ENCODE measurements around the gene TBX4.
"Not testable (repeated sequence)": the region's sequence is repeated elsewhere in the genome, so short reads cannot be mapped to it uniquely, and the experiment has no call there.

Gene TBX4

GRCh38 chr17:61418449-61418848 lies 33.8 kb upstream of the TBX4 start:
- intact Hi-C loops (cut with micrococcal nuclease): no loop called here
- Mint-ChIP-seq H3K9me3 (no peaks in the 10 kb centered on the region), H3K36me3 (ENCODE audit: low read depth) (no peaks in the 10 kb centered on the region), H3K27ac (no peak overlapping the region), H3K4me1 (ENCODE audit: low read depth) (peaks cover 8% of the 10 kb centered on the region), H3K27me3 (peaks cover 83% of the 10 kb centered on the region), H3K4me3 (no peak overlapping the region)

GRCh38 chr17:61419496-61420046 lies 32.7 kb upstream of the TBX4 start:
- Mint-ChIP-seq H3K9me3 (no peaks in the 10 kb centered on the region), H3K4me1 (ENCODE audit: low read depth) (peaks cover 8% of the 10 kb centered on the region), H3K27ac (no peak overlapping the region), H3K27me3 (peaks cover 78% of the 10 kb centered on the region), H3K4me3 (no peak overlapping the region), H3K36me3 (ENCODE audit: low read depth) (no peaks in the 10 kb centered on the region)
- intact Hi-C loops (cut with micrococcal nuclease): no loop called here

GRCh38 chr17:61420052-61420451 lies 32.2 kb upstream of the TBX4 start:
- Mint-ChIP-seq H3K36me3 (ENCODE audit: low read depth) (no peaks in the 10 kb centered on the region), H3K27ac (no peak overlapping the region), H3K4me1 (ENCODE audit: low read depth) (peaks cover 8% of the 10 kb centered on the region), H3K4me3 (no peak overlapping the region), H3K27me3 (peaks cover 75% of the 10 kb centered on the region), H3K9me3 (no peaks in the 10 kb centered on the region)
- intact Hi-C loops (cut with micrococcal nuclease): no loop called here

GRCh38 chr17:61420745-61421398 lies 31.4 kb upstream of the TBX4 start:
- intact Hi-C loops (cut with micrococcal nuclease): no loop called here
- Mint-ChIP-seq H3K27me3 (peaks cover 73% of the 10 kb centered on the region), H3K27ac (no peak overlapping the region), H3K9me3 (no peaks in the 10 kb centered on the region), H3K4me1 (ENCODE audit: low read depth) (peaks cover 8% of the 10 kb centered on the region), H3K36me3 (ENCODE audit: low read depth) (no peaks in the 10 kb centered on the region), H3K4me3 (no peak overlapping the region)

- Mint-ChIP-seq H3K4me3 (no peak overlapping the region), H3K27me3 (peaks cover 72% of the 10 kb centered on the region), H3K36me3 (ENCODE audit: low read depth) (no peaks in the 10 kb centered on the region), H3K4me1 (ENCODE audit: low read depth) (peaks cover 7% of the 10 kb centered on the region), H3K27ac (no peak overlapping the region), H3K9me3 (no peaks in the 10 kb centered on the region)
- intact Hi-C loops (cut with micrococcal nuclease): no loop called here
Observed at GRCh38 chr17:61421460-61421859, 30.8 kb upstream of the TBX4 start.

GRCh38 chr17:61422116-61422799 lies 30.0 kb upstream of the TBX4 start:
- Mint-ChIP-seq H3K27me3 (peaks cover 66% of the 10 kb centered on the region), H3K27ac (no peak overlapping the region), H3K4me3 (no peak overlapping the region), H3K9me3 (no peaks in the 10 kb centered on the region), H3K4me1 (ENCODE audit: low read depth) (no peaks in the 10 kb centered on the region), H3K36me3 (ENCODE audit: low read depth) (no peaks in the 10 kb centered on the region)
- intact Hi-C loops (cut with micrococcal nuclease): no loop called here

GRCh38 chr17:61422869-61423268 lies 29.4 kb upstream of the TBX4 start:
- no peak overlapping the region for H3K4me3 Mint-ChIP-seq
- intact Hi-C loops (cut with micrococcal nuclease): no loop called here
- H3K27ac Mint-ChIP-seq: no peak overlapping the region
- H3K27me3 Mint-ChIP-seq: peaks cover 68% of the 10 kb centered on the region
- H3K36me3 Mint-ChIP-seq (ENCODE audit: low read depth): no peaks in the 10 kb centered on the region
- H3K4me1 Mint-ChIP-seq (ENCODE audit: low read depth): no peaks in the 10 kb centered on the region
- no peaks in the 10 kb centered on the region for H3K9me3 Mint-ChIP-seq

GRCh38 chr17:61423967-61424649 lies 28.1 kb upstream of the TBX4 start:
- Mint-ChIP-seq H3K4me1 (ENCODE audit: low read depth) (no peaks in the 10 kb centered on the region), H3K4me3 (no peak overlapping the region), H3K27me3 (peaks cover 60% of the 10 kb centered on the region), H3K36me3 (ENCODE audit: low read depth) (no peaks in the 10 kb centered on the region), H3K9me3 (no peaks in the 10 kb centered on the region), H3K27ac (no peak overlapping the region)
- intact Hi-C loops (cut with micrococcal nuclease): no loop called here

GRCh38 chr17:61425682-61426481 lies 26.3 kb upstream of the TBX4 start:
- no peaks in the 10 kb centered on the region for H3K36me3 Mint-ChIP-seq (ENCODE audit: low read depth)
- intact Hi-C loops (cut with micrococcal nuclease): no loop called here
- H3K4me1 Mint-ChIP-seq (ENCODE audit: low read depth): no peaks in the 10 kb centered on the region
- H3K27me3 Mint-ChIP-seq: peaks cover 51% of the 10 kb centered on the region
- no peaks in the 10 kb centered on the region for H3K9me3 Mint-ChIP-seq
- H3K4me3 Mint-ChIP-seq: no peak overlapping the region
- no peak overlapping the region for H3K27ac Mint-ChIP-seq

GRCh38 chr17:61426482-61427304 lies 25.5 kb upstream of the TBX4 start:
- intact Hi-C loops (cut with micrococcal nuclease): no loop called here
- Mint-ChIP-seq H3K27ac (no peak overlapping the region), H3K27me3 (peaks cover 49% of the 10 kb centered on the region), H3K4me3 (no peak overlapping the region), H3K4me1 (ENCODE audit: low read depth) (no peaks in the 10 kb centered on the region), H3K36me3 (ENCODE audit: low read depth) (no peaks in the 10 kb centered on the region), H3K9me3 (no peaks in the 10 kb centered on the region)

GRCh38 chr17:61427567-61427966 lies 24.7 kb upstream of the TBX4 start:
- no peak overlapping the region for H3K27ac Mint-ChIP-seq
- no peak overlapping the region for H3K4me3 Mint-ChIP-seq
- peaks cover 47% of the 10 kb centered on the region for H3K27me3 Mint-ChIP-seq
- no peaks in the 10 kb centered on the region for H3K36me3 Mint-ChIP-seq (ENCODE audit: low read depth)
- H3K9me3 Mint-ChIP-seq: no peaks in the 10 kb centered on the region
- intact Hi-C loops (cut with micrococcal nuclease): no loop called here
- H3K4me1 Mint-ChIP-seq (ENCODE audit: low read depth): no peaks in the 10 kb centered on the region

GRCh38 chr17:61429274-61429673 lies 22.9 kb upstream of the TBX4 start:
- H3K9me3 Mint-ChIP-seq: no peaks in the 10 kb centered on the region
- no peak overlapping the region for H3K4me3 Mint-ChIP-seq
- intact Hi-C loops (cut with micrococcal nuclease): no loop called here
- no peaks in the 10 kb centered on the region for H3K36me3 Mint-ChIP-seq (ENCODE audit: low read depth)
- no peaks in the 10 kb centered on the region for H3K4me1 Mint-ChIP-seq (ENCODE audit: low read depth)
- H3K27me3 Mint-ChIP-seq: peaks cover 51% of the 10 kb centered on the region
- no peak overlapping the region for H3K27ac Mint-ChIP-seq

- H3K9me3 Mint-ChIP-seq; H3K4me3 Mint-ChIP-seq; H3K4me1 Mint-ChIP-seq (ENCODE audit: low read depth); intact Hi-C loops (cut with micrococcal nuclease); H3K27ac Mint-ChIP-seq; H3K36me3 Mint-ChIP-seq (ENCODE audit: low read depth): not testable (repeated sequence)
- peaks cover 52% of the 10 kb centered on the region for H3K27me3 Mint-ChIP-seq
Observed at GRCh38 chr17:61429831-61430230, 22.4 kb upstream of the TBX4 start.

Data from dendritic cell treated with granulocyte-macrophage colony-stimulating factor and Interleukin-4, amounts not matched to agents 40 ng/mL and 50 ng/mL, for 4 days (primary cell).